Stimulated activated CD4-positive, alpha-beta T cell treated with anti-CD3 and anti-CD28 coated beads, TNF-alpha, amount 100 ng/mL, for 24 hours (primary cell): ENCODE results near the gene ZC3H12C.

Source experiments
- DNase-seq, 3 experiments: peaks; one replicate each; pipeline ENCODE4 v3.0.0-alpha.2; 2020; ENCODE audit warnings: low read depth in 3 of 3

The ZC3H12C gene

GRCh38 chr11:110219006-110219785, 126.0 kb downstream of the ZC3H12C start:
- no peak for DNase-seq
